HCT116 (cell line): ENCODE results near the gene COL5A1.

Source experiments
- CEBPB ChIP-seq: IDR thresholded peaks from 2 replicates; pipeline ENCODE4 v1.6.1; 2012; ENCODE audit warnings: low read depth
- EGR1 ChIP-seq: IDR thresholded peaks from 2 replicates; pipeline ENCODE4 v1.6.1; 2012; ENCODE audit warnings: low read depth
- ELF1 ChIP-seq: IDR thresholded peaks from 2 replicates; pipeline ENCODE4 v1.6.1; 2012; ENCODE audit warnings: low read depth, borderline replicate concordance
- EZH2 ChIP-seq: fragments of 200-600 bp; sonication (generic); IDR thresholded peaks from 2 replicates; pipeline ENCODE4 v1.6.1; 2017; ENCODE audit warnings: antibody characterized with exemption, mixed run types
- POLR2A ChIP-seq: IDR thresholded peaks from 2 replicates; pipeline ENCODE4 v1.7.0; 2011; ENCODE audit warnings: borderline replicate concordance; ENCODE audit not compliant: insufficient read depth, insufficient read length; ENCODE audit errors: extremely low read depth
- POLR2AphosphoS5 ChIP-seq: IDR thresholded peaks from 2 replicates; pipeline ENCODE4 v1.6.1; 2011; ENCODE audit warnings: mild to moderate bottlenecking, low read depth, low read length, moderate library complexity
- SRF ChIP-seq: IDR thresholded peaks from 2 replicates; pipeline ENCODE4 v1.6.1; 2012; ENCODE audit warnings: low read depth
- YY1 ChIP-seq: IDR thresholded peaks from 2 replicates; pipeline ENCODE4 v1.6.1; 2011; ENCODE audit warnings: low read length, low read depth, moderate library complexity, mild to moderate bottlenecking; ENCODE audit not compliant: insufficient replicate concordance; ENCODE audit errors: extremely low read depth
- ZFX ChIP-seq: fragments of 450-650 bp; IDR thresholded peaks from 2 replicates; pipeline ENCODE4 v1.6.1; 2017
- ZNF274 ChIP-seq: fragments of 200-500 bp; sonication (Bioruptor generic); IDR thresholded peaks from 2 replicates; pipeline ENCODE4 v1.6.1; 2014; ENCODE audit warnings: mild to moderate bottlenecking, low read depth, low read length, inconsistent platforms
- TF ChIP-seq, protein P1 (sequence below), 3 experiments: fragments of 200-600 bp in 1 of 3; sonication (generic) in 1 of 3; IDR thresholded peaks in 2 of 3; conservative IDR thresholded peaks in 1 of 3; 2 replicates each; pipeline ENCODE4 v1.5.1; 2012 to 2017; ENCODE audit warnings: low read depth in 2 of 3, low read length in 2 of 3, antibody characterized with exemption in 1 of 3, borderline replicate concordance in 1 of 3, control low read depth in 1 of 3, mild to moderate bottlenecking in 1 of 3, mixed read lengths in 1 of 3, mixed run types in 1 of 3, moderate library complexity in 1 of 3; ENCODE audit not compliant: insufficient read depth in 1 of 3
- TF ChIP-seq, protein P2 (sequence below): IDR thresholded peaks from 2 replicates; pipeline ENCODE4 v1.6.1; 2012; ENCODE audit warnings: low read depth
- TF ChIP-seq, protein P3 (sequence below): IDR thresholded peaks from 2 replicates; pipeline ENCODE4 v1.6.1; 2011; ENCODE audit warnings: mild to moderate bottlenecking, low read length, moderate library complexity; ENCODE audit not compliant: insufficient replicate concordance; ENCODE audit errors: extremely low read depth
- TF ChIP-seq, protein P4 (sequence below): IDR thresholded peaks from 2 replicates; pipeline ENCODE4 v1.6.1; 2012

DNA sequence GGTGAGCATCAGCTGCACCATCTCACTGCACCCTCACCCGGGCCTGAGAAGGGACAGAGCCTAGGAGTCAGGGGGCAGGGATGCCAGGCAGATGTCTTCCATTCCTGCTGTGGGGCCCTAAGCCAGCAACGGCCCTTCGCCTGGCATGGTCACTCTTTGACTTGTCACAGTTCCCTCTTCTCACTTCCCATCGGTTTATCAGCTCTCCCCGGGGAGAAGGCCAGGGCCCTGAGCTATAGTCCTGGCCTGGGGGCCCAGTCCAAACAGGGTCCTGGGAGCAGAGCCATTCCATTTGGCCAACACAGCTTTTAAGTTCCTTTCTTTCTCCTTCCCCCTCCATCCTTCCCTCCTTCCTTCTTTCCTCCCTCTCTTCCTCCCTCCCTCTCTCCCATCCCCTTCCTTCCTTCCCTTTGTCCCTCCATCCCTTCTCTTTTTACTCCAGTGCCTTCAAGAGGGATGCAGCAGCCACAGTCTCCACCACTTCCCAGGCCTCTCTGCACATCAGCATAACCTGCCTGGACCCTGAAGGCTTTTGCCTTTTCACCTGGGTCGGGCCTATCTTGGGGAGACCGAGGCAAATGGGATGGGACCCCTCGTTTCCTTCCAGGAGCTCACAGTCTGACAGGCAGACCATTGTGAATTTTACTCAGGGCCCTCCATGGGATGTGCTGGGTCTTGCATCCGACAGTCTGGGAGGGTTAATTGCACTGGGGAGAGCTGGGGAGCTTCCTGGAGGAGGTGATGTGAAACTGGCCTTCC is 4.2 kb downstream of the COL5A1 start:
- no peak for TF ChIP-seq POLR2A
- TF ChIP-seq, protein P1, sequence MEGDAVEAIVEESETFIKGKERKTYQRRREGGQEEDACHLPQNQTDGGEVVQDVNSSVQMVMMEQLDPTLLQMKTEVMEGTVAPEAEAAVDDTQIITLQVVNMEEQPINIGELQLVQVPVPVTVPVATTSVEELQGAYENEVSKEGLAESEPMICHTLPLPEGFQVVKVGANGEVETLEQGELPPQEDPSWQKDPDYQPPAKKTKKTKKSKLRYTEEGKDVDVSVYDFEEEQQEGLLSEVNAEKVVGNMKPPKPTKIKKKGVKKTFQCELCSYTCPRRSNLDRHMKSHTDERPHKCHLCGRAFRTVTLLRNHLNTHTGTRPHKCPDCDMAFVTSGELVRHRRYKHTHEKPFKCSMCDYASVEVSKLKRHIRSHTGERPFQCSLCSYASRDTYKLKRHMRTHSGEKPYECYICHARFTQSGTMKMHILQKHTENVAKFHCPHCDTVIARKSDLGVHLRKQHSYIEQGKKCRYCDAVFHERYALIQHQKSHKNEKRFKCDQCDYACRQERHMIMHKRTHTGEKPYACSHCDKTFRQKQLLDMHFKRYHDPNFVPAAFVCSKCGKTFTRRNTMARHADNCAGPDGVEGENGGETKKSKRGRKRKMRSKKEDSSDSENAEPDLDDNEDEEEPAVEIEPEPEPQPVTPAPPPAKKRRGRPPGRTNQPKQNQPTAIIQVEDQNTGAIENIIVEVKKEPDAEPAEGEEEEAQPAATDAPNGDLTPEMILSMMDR (IDR thresholded peaks at IDR 0.05 in 2 of 3, conservative IDR thresholded peaks at IDR 0.05 in 1 of 3; ENCODE audit: borderline replicate concordance in 1 of 3, insufficient read depth in 1 of 3, low read depth in 2 of 3, low read length in 2 of 3) = no peak
- no peak for TF ChIP-seq EZH2
- TF ChIP-seq POLR2AphosphoS5 = no peak
- TF ChIP-seq, protein P2, sequence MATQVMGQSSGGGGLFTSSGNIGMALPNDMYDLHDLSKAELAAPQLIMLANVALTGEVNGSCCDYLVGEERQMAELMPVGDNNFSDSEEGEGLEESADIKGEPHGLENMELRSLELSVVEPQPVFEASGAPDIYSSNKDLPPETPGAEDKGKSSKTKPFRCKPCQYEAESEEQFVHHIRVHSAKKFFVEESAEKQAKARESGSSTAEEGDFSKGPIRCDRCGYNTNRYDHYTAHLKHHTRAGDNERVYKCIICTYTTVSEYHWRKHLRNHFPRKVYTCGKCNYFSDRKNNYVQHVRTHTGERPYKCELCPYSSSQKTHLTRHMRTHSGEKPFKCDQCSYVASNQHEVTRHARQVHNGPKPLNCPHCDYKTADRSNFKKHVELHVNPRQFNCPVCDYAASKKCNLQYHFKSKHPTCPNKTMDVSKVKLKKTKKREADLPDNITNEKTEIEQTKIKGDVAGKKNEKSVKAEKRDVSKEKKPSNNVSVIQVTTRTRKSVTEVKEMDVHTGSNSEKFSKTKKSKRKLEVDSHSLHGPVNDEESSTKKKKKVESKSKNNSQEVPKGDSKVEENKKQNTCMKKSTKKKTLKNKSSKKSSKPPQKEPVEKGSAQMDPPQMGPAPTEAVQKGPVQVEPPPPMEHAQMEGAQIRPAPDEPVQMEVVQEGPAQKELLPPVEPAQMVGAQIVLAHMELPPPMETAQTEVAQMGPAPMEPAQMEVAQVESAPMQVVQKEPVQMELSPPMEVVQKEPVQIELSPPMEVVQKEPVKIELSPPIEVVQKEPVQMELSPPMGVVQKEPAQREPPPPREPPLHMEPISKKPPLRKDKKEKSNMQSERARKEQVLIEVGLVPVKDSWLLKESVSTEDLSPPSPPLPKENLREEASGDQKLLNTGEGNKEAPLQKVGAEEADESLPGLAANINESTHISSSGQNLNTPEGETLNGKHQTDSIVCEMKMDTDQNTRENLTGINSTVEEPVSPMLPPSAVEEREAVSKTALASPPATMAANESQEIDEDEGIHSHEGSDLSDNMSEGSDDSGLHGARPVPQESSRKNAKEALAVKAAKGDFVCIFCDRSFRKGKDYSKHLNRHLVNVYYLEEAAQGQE = no peak
- no peak for TF ChIP-seq ZNF274
- no peak for TF ChIP-seq ELF1
- TF ChIP-seq ZFX = no peak
- TF ChIP-seq, protein P3, sequence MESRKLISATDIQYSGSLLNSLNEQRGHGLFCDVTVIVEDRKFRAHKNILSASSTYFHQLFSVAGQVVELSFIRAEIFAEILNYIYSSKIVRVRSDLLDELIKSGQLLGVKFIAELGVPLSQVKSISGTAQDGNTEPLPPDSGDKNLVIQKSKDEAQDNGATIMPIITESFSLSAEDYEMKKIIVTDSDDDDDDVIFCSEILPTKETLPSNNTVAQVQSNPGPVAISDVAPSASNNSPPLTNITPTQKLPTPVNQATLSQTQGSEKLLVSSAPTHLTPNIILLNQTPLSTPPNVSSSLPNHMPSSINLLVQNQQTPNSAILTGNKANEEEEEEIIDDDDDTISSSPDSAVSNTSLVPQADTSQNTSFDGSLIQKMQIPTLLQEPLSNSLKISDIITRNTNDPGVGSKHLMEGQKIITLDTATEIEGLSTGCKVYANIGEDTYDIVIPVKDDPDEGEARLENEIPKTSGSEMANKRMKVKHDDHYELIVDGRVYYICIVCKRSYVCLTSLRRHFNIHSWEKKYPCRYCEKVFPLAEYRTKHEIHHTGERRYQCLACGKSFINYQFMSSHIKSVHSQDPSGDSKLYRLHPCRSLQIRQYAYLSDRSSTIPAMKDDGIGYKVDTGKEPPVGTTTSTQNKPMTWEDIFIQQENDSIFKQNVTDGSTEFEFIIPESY = no peak
- TF ChIP-seq EGR1 = no peak
- no peak for TF ChIP-seq SRF
- TF ChIP-seq, protein P4, sequence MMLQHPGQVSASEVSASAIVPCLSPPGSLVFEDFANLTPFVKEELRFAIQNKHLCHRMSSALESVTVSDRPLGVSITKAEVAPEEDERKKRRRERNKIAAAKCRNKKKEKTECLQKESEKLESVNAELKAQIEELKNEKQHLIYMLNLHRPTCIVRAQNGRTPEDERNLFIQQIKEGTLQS = no peak
- no peak for TF ChIP-seq CEBPB
- TF ChIP-seq YY1 = no peak
